ENCODE results near the gene LY86. TPM values are rescaled to one million over a fixed set of nuclear protein-coding genes. Genes with fewer than 3 reads are reported as not detected.

Gene LY86
- total and polyA plus RNA-seq, 7 experiments from 2014 or later: 1.5 to 19.6 (median 5.4) TPM

GRCh38 chr6:6678185-6678671 lies 89.7 kb downstream of the LY86 start:
- Histone ChIP-seq H3K36me3 (ENCODE audit: control insufficient read depth in 2 of 3, insufficient read depth in 3 of 3, low read length in 3 of 3) (no peaks in the 10 kb centered on the region), H3K27me3 (ENCODE audit: control insufficient read depth in 2 of 2, insufficient read depth in 2 of 2, low read length in 2 of 2) (no peaks in the 10 kb centered on the region), H3K4me1 (ENCODE audit: control insufficient read depth in 2 of 2, insufficient read depth in 2 of 2, low read length in 2 of 2) (peaks cover 0 to 6% of the 10 kb centered on the region in 2 donors), H3K4me3 (ENCODE audit: low read length) (no peak overlapping the region), H3K9me3 (ENCODE audit: control insufficient read depth in 2 of 3, low read length in 3 of 3) (no peaks in the 10 kb centered on the region), H3K27ac (ENCODE audit: low read depth, low read length) (no peak overlapping the region)
- ChIA-PET POLR2A (interaction anchor here (0.8 kb wide), 1 partner anchor 549 kb away, joined by 3 read pairs; no protein-coding TSS in a partner anchor), CTCF (interaction anchor here (0.7 to 3.1 kb wide), 4 partner anchors 121 to 1503 kb away, joined by 3 to 9 read pairs (median 4); no protein-coding TSS in a partner anchor)
- DNase-seq: no peak
- no peak overlapping the region for H3K4me3 Mint-ChIP-seq
- ATAC-seq: no peak
- H3K27ac Mint-ChIP-seq: peak overlapping the region in 3 of 9 donors; percentile 47 to 59 (median 49)
- H3K27me3 Mint-ChIP-seq: peaks cover 0 to 2% (median 0%) of the 10 kb centered on the region in 5 donors
- peaks cover 0 to under 1% (median 0%) of the 10 kb centered on the region in 11 donors for H3K9me3 Mint-ChIP-seq
- peaks cover 0 to 2% (median 0%) of the 10 kb centered on the region in 5 donors for H3K36me3 Mint-ChIP-seq
- intact Hi-C loops (cut with micrococcal nuclease): loop anchor here (5.0 to 10.0 kb wide), 4 partner anchors 44 to 1329 kb away; no protein-coding TSS in a partner anchor
- peaks cover 8 to 51% (median 16%) of the 10 kb centered on the region in 7 donors for H3K4me1 Mint-ChIP-seq

GRCh38 chr6:6678811-6679210 lies 90.3 kb downstream of the LY86 start:
- H3K27ac ChIP-seq (ENCODE audit: low read depth, low read length): no peak overlapping the region
- DNase-seq (no peak), ATAC-seq (no peak)
- no peak overlapping the region for H3K4me3 ChIP-seq (ENCODE audit: low read length)
- Mint-ChIP-seq H3K27me3 (peaks cover 0 to 2% (median 0%) of the 10 kb centered on the region in 5 donors), H3K4me3 (no peak overlapping the region), H3K27ac (peak overlapping the region in 3 of 9 donors; percentile 44 to 59 (median 49)), H3K36me3 (peaks cover 0 to 2% (median 0%) of the 10 kb centered on the region in 5 donors), H3K9me3 (no peaks in the 10 kb centered on the region), H3K4me1 (peaks cover 8 to 57% (median 16%) of the 10 kb centered on the region in 7 donors)
- H3K4me1 ChIP-seq (ENCODE audit: control insufficient read depth in 2 of 2, insufficient read depth in 2 of 2, low read length in 2 of 2): peaks cover 0 to 6% of the 10 kb centered on the region in 2 donors
- no peaks in the 10 kb centered on the region for H3K9me3 ChIP-seq (ENCODE audit: control insufficient read depth in 2 of 3, low read length in 3 of 3)
- H3K36me3 ChIP-seq (ENCODE audit: control insufficient read depth in 2 of 3, insufficient read depth in 3 of 3, low read length in 3 of 3): no peaks in the 10 kb centered on the region
- intact Hi-C loops (cut with micrococcal nuclease): loop anchor here (5.0 to 10.0 kb wide), 4 partner anchors 43 to 1328 kb away; no protein-coding TSS in a partner anchor
- no peaks in the 10 kb centered on the region for H3K27me3 ChIP-seq (ENCODE audit: control insufficient read depth in 2 of 2, insufficient read depth in 2 of 2, low read length in 2 of 2)
- ChIA-PET CTCF (interaction anchor here (3.1 kb wide), 1 partner anchor 565 kb away, joined by 9 read pairs; no protein-coding TSS in a partner anchor), POLR2A (no interaction called here)

GRCh38 chr6:6679633-6680032 lies 91.1 kb downstream of the LY86 start:
- POLR2A ChIA-PET: interaction anchor here (0.5 kb wide), 1 partner anchor 92 kb away, joined by 3 read pairs; no protein-coding TSS in a partner anchor

GRCh38 chr6:6680526-6680925 lies 92.0 kb downstream of the LY86 start:
- Mint-ChIP-seq H3K27ac (peak overlapping the region in 2 of 9 donors; percentile 6 to 38), H3K4me3 (no peak overlapping the region), H3K9me3 (no peaks in the 10 kb centered on the region), H3K36me3 (peaks cover 0 to 9% (median 0%) of the 10 kb centered on the region in 5 donors), H3K27me3 (peaks cover 0 to 2% (median 0%) of the 10 kb centered on the region in 5 donors), H3K4me1 (peaks cover 8 to 69% (median 20%) of the 10 kb centered on the region in 7 donors)
- Histone ChIP-seq H3K36me3 (ENCODE audit: control insufficient read depth in 2 of 3, insufficient read depth in 3 of 3, low read length in 3 of 3) (no peaks in the 10 kb centered on the region), H3K4me1 (ENCODE audit: control insufficient read depth in 2 of 2, insufficient read depth in 2 of 2, low read length in 2 of 2) (peaks cover 0 to 6% of the 10 kb centered on the region in 2 donors), H3K4me3 (ENCODE audit: low read length) (no peak overlapping the region), H3K9me3 (ENCODE audit: control insufficient read depth in 2 of 3, low read length in 3 of 3) (no peaks in the 10 kb centered on the region), H3K27me3 (ENCODE audit: control insufficient read depth in 2 of 2, insufficient read depth in 2 of 2, low read length in 2 of 2) (no peaks in the 10 kb centered on the region), H3K27ac (ENCODE audit: low read depth, low read length) (no peak overlapping the region)
- CTCF ChIA-PET: interaction anchor here (1.2 kb wide), 1 partner anchor 96 kb away, joined by 3 read pairs; no protein-coding TSS in a partner anchor
- POLR2A ChIA-PET: no interaction called here
- ATAC-seq: no peak
- no peak for DNase-seq
- intact Hi-C loops (cut with micrococcal nuclease): loop anchor here in 1 of 2 donors (10.0 kb wide), 1 partner anchor 424 kb away; the partner anchor contains the start of gene RREB1

More at GRCh38 chr6:6679633-6680032, 91.1 kb downstream of the LY86 start:
- ATAC-seq (no peak), DNase-seq (no peak)
- H3K27me3 ChIP-seq (ENCODE audit: control insufficient read depth in 2 of 2, insufficient read depth in 2 of 2, low read length in 2 of 2): no peaks in the 10 kb centered on the region
- CTCF ChIA-PET: interaction anchor here (3.1 kb wide), 1 partner anchor 564 kb away, joined by 9 read pairs; no protein-coding TSS in a partner anchor
- Mint-ChIP-seq H3K9me3 (no peaks in the 10 kb centered on the region), H3K27ac (no peak overlapping the region), H3K4me3 (no peak overlapping the region), H3K27me3 (peaks cover 0 to 2% (median 0%) of the 10 kb centered on the region in 5 donors), H3K4me1 (peaks cover 8 to 64% (median 19%) of the 10 kb centered on the region in 7 donors), H3K36me3 (peaks cover 0 to 4% (median 0%) of the 10 kb centered on the region in 5 donors)
- intact Hi-C loops (cut with micrococcal nuclease): loop anchor here (5.0 to 10.0 kb wide), 5 partner anchors 43 to 1328 kb away; partner anchors contain the start of gene RREB1 (in 1 of the 2)
- no peak overlapping the region for H3K4me3 ChIP-seq (ENCODE audit: low read length)
- peaks cover 0 to 6% of the 10 kb centered on the region in 2 donors for H3K4me1 ChIP-seq (ENCODE audit: control insufficient read depth in 2 of 2, insufficient read depth in 2 of 2, low read length in 2 of 2)
- no peaks in the 10 kb centered on the region for H3K36me3 ChIP-seq (ENCODE audit: control insufficient read depth in 2 of 3, insufficient read depth in 3 of 3, low read length in 3 of 3)
- H3K9me3 ChIP-seq (ENCODE audit: control insufficient read depth in 2 of 3, low read length in 3 of 3): no peaks in the 10 kb centered on the region
- no peak overlapping the region for H3K27ac ChIP-seq (ENCODE audit: low read depth, low read length)

GRCh38 chr6:6681075-6681849 lies 92.7 kb downstream of the LY86 start:
- Mint-ChIP-seq H3K27me3 (peaks cover 0 to 2% (median 0%) of the 10 kb centered on the region in 5 donors), H3K4me3 (peak overlapping the region in 1 of 10 donors; percentile 52), H3K36me3 (peaks cover 0 to 9% (median 0%) of the 10 kb centered on the region in 5 donors), H3K27ac (peak overlapping the region in 1 of 9 donors; percentile 38), H3K4me1 (peaks cover 8 to 72% (median 20%) of the 10 kb centered on the region in 7 donors), H3K9me3 (no peaks in the 10 kb centered on the region)
- ATAC-seq (no peak), DNase-seq (no peak)
- ChIA-PET CTCF (interaction anchor here (0.6 to 1.2 kb wide), 4 partner anchors 46 to 298 kb away, joined by 3 read pairs; no protein-coding TSS in a partner anchor), POLR2A (no interaction called here)
- Histone ChIP-seq H3K27me3 (ENCODE audit: control insufficient read depth in 2 of 2, insufficient read depth in 2 of 2, low read length in 2 of 2) (no peaks in the 10 kb centered on the region), H3K4me1 (ENCODE audit: control insufficient read depth in 2 of 2, insufficient read depth in 2 of 2, low read length in 2 of 2) (peaks cover 0 to 6% of the 10 kb centered on the region in 2 donors), H3K36me3 (ENCODE audit: control insufficient read depth in 2 of 3, insufficient read depth in 3 of 3, low read length in 3 of 3) (no peaks in the 10 kb centered on the region), H3K4me3 (ENCODE audit: low read length) (no peak overlapping the region), H3K9me3 (ENCODE audit: control insufficient read depth in 2 of 3, low read length in 3 of 3) (no peaks in the 10 kb centered on the region), H3K27ac (ENCODE audit: low read depth, low read length) (no peak overlapping the region)
- intact Hi-C loops (cut with micrococcal nuclease): loop anchor here in 1 of 2 donors (10.0 kb wide), 1 partner anchor 424 kb away; the partner anchor contains the start of gene RREB1

GRCh38 chr6:6682225-6682624 lies 93.7 kb downstream of the LY86 start:
- no peak for ATAC-seq
- Mint-ChIP-seq H3K4me1 (peaks cover under 1 to 71% (median 11%) of the 10 kb centered on the region in 7 donors), H3K4me3 (peak overlapping the region in 1 of 10 donors; percentile 52), H3K27me3 (no peaks in the 10 kb centered on the region), H3K9me3 (no peaks in the 10 kb centered on the region), H3K36me3 (peaks cover 0 to 10% (median 0%) of the 10 kb centered on the region in 5 donors), H3K27ac (peak overlapping the region in 1 of 9 donors; percentile 25)
- H3K9me3 ChIP-seq (ENCODE audit: control insufficient read depth in 2 of 3, low read length in 3 of 3): no peaks in the 10 kb centered on the region
- intact Hi-C loops (cut with micrococcal nuclease): loop anchor here in 1 of 2 donors (10.0 kb wide), 1 partner anchor 423 kb away; the partner anchor contains the start of gene RREB1
- ChIA-PET CTCF (interaction anchor here (0.6 to 0.8 kb wide), 3 partner anchors 24 to 226 kb away, joined by 3 read pairs; no protein-coding TSS in a partner anchor), POLR2A (no interaction called here)
- peaks cover 0 to 2% of the 10 kb centered on the region in 2 donors for H3K4me1 ChIP-seq (ENCODE audit: control insufficient read depth in 2 of 2, insufficient read depth in 2 of 2, low read length in 2 of 2)
- H3K4me3 ChIP-seq (ENCODE audit: low read length): no peak overlapping the region
- no peak overlapping the region for H3K27ac ChIP-seq (ENCODE audit: low read depth, low read length)
- no peak for DNase-seq
- H3K27me3 ChIP-seq (ENCODE audit: control insufficient read depth in 2 of 2, insufficient read depth in 2 of 2, low read length in 2 of 2): no peaks in the 10 kb centered on the region
- H3K36me3 ChIP-seq (ENCODE audit: control insufficient read depth in 2 of 3, insufficient read depth in 3 of 3, low read length in 3 of 3): no peaks in the 10 kb centered on the region

Measured in naive thymus-derived CD4-positive, alpha-beta T cell (primary cell).